HFF-Myc (cell line): ENCODE data around the gene PICALM.

Experiments used
- DNase-seq: peaks from one replicate; pipeline ENCODE4 v3.0.0-alpha.2; 2011; ENCODE audit warnings: low read depth; ENCODE audit errors: extremely low read depth
- H3K4me3 ChIP-seq: replicated peaks from 2 replicates; pipeline ENCODE4 v1.5.1; 2011; ENCODE audit warnings: low read depth, mild to moderate bottlenecking, control low read depth, low read length
- CTCF ChIP-seq: IDR thresholded peaks from 2 replicates; pipeline ENCODE4 v1.5.1; 2012; ENCODE audit warnings: mild to moderate bottlenecking, low read depth, low read length, control low read depth; ENCODE audit errors: missing control alignments

Gene PICALM

GRCh38 chr11:86068951-86069407, at the start of gene PICALM:
Gene PICALM, minus strand, starts transcription at chr11:86069084. Its CDS starts 304 bp downstream, at chr11:86068780.
- peak within 1 kb of the TSS; percentile 83 for H3K4me3 ChIP-seq
- TF ChIP-seq CTCF = no peak

GRCh38 chr11:86118253-86118652, 49.4 kb upstream of the PICALM start:
- DNase-seq = no peak
- TF ChIP-seq CTCF = no peak
- H3K4me3 ChIP-seq = no peak overlapping the region

More at GRCh38 chr11:86068951-86069407, at the start of gene PICALM:
- DNase-seq = peak; percentile 89

- DNase-seq = no peak
- TF ChIP-seq CTCF = no peak
- H3K4me3 ChIP-seq = no peak overlapping the region
These were observed 48.8 kb upstream of the PICALM start for GRCh38 chr11:86117712-86118063.

GRCh38 chr11:86117001-86117711, 48.3 kb upstream of the PICALM start:
- no peak for TF ChIP-seq CTCF
- DNase-seq = no peak

GRCh38 chr11:86116386-86116726, 47.5 kb upstream of the PICALM start:
- H3K4me3 ChIP-seq = no peak overlapping the region
- DNase-seq = no peak
- TF ChIP-seq CTCF = no peak

More at GRCh38 chr11:86117001-86117711, 48.3 kb upstream of the PICALM start:
- no peak overlapping the region for H3K4me3 ChIP-seq

GRCh38 chr11:86115542-86116385, 46.9 kb upstream of the PICALM start:
- no peak overlapping the region for H3K4me3 ChIP-seq
- no peak for DNase-seq
- no peak for TF ChIP-seq CTCF
